ELR (cell line): ENCODE results near the gene HUS1B.
"Not testable (repeated sequence)": the region's sequence is repeated elsewhere in the genome, so short reads cannot be mapped to it uniquely, and the experiment has no call there.

Source experiments
- DNase-seq: peaks from one replicate; pipeline ENCODE4 v3.0.0-alpha.2; 2015; ENCODE audit warnings: low read depth

The HUS1B gene

DNA sequence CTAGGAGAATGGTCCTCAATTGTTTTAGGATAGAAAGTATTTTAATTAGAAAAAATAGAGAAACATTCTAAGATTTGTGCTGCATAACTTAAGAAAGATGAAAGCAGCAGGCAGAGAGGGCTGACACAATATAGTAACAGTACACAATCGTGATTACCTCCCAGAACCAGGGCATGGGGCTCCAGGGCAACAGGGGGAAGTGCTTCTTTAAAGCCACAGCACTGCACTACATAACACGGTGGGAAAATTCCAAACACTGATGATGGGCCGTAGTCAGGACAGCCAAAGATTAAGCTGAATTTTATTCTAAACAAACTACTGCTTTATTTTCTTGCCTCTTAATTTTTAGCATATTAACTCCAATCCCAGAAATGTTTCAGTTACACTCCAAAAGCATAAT, 21.6 kb upstream of the HUS1B start:
- no peak for DNase-seq

DNA sequence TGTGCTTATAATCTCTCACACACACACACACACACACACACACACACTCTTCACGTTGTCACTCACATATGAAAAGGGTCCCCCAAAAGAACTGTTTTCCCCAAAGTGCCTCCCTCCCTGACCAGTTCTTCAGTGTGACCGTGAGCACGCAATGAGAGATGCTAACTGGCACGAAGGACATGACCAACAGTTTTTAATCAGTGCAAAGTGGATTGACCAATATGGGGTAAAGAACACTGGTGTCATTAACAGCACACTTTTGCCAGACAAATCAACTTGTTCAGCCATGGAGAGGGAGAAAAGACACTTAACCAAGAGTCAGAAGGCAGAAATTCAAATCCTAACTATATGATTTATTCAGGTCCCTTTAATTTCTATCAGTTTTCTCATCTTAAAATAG, 21.0 kb upstream of the HUS1B start:
- no peak for DNase-seq

DNA sequence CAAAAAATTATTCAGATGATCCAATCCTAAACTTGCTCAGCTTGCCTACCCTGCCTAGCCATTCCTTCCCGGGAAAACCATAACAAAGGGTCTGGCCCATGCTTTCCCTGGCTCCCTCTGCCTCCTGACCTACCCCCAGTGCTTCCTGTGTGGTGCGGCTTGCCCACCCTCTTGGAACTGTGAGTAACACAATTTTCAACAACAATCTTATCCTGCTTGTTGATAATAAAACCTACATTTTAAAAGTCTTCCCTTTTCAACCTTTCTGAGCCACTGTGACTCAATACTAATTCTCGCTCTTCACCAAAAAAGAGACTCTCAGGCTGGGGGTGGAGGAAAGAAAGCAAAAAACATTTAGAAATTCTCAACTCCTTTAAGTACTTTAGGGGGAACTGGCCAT, 18.1 kb upstream of the HUS1B start:
- DNase-seq = no peak

DNA sequence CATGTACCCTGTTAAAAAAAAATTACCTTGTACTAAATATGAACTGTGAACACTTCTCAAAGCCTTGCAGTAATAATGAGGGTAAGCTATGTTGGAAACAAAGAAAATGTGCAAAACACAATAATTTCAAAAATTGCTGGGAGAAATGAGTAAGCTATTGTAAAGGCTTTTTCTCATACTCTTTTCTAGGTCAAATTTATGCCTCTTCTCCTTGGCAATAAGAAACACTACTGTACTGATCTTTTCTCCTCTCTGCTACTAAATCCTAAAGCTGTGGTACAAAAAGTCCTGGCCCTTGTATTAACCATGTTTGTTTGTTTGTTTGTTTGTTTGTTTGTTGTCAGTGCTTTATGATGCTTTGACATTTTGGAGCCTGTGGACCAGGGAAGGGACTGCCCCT, 17.5 kb upstream of the HUS1B start:
- DNase-seq = no peak

DNA sequence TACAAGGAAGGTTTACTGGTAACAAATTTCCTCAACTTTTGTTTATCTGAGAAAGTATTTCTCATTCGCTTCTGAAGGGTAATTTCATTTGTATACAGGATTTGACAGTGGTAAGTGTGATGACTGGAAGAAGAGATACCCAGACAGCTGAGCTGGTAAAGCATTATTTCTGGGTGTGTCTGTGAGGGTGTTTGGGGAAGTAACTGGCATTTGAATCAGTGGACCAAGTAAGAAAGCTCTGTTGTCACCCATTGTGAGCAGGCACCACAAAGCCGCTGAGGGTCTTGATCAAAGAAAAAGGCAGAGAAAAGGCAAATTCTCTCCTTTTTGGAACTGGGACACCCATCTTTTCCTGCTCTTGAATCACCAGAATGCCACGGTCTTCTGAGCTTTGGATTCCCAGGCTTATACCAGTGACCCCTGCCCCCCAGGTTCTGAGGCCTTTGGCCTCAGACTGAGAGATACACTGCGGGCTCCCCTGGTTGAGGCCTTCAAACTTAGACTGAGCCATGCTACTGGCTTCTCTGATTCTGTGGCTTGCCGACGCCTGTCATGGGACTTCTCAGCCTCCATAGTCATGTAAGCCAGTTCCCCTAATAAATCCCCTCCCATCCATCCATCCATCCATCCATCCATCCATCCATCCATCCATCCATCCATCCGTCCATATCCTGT, 10.5 kb upstream of the HUS1B start:
- DNase-seq = no peak

DNA sequence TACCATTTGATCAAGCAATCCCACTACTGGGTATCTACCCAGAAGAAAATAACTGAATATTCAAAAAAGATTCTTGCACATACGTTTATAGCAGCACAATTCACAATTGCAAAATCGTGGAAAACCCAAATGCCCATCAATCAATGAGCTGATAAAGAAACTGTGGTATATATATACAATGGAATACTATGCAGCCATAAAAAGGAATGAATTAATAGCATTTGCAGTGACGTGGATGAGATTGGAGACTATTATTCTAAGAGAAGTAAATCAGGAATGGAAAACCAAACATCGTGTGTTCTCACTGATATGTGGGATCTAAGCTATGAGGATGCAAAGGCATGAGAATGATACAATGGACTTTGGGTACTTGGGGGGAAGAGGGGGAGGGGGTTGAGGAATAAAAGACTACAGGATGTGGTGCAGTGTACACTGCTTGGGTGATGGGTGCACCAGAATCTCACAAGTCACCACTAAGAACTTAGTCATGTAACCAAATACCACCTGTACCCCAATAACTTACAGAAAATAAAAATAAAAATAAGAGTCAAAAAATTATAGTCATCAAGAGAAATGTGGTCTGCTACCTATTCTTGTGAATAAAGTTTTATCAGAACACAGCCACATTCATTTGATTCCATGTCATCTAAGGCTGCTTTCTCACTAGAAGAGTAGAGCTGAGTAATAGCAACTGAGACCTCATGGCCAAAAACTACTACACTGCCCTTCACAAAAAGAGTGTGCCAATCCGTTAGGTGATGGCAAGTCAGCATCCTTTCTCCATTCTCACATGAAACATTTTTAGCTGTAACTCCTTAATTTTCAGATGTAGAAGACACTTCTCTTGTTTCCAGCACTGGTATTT, 8.7 kb upstream of the HUS1B start:
- DNase-seq = no peak

DNA sequence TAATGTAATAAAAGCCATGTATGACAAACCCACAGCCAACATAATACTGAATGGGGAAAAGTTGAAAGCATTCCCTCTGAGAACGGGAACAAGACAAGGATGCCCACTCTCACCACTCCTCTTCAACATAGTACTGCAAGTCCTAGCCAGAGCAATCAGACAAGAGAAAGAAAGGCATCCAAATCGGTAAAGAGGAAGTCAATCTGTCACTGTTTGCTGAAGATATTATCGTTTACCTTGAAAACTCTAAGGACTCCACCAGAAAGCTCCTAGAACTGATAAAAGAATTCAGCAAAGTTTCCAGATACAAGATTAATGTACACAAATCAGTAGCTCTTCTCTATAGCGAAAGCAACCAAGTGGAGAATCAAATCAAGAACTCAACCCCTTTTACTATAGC, 6.9 kb upstream of the HUS1B start:
- not testable (repeated sequence) for DNase-seq

DNA sequence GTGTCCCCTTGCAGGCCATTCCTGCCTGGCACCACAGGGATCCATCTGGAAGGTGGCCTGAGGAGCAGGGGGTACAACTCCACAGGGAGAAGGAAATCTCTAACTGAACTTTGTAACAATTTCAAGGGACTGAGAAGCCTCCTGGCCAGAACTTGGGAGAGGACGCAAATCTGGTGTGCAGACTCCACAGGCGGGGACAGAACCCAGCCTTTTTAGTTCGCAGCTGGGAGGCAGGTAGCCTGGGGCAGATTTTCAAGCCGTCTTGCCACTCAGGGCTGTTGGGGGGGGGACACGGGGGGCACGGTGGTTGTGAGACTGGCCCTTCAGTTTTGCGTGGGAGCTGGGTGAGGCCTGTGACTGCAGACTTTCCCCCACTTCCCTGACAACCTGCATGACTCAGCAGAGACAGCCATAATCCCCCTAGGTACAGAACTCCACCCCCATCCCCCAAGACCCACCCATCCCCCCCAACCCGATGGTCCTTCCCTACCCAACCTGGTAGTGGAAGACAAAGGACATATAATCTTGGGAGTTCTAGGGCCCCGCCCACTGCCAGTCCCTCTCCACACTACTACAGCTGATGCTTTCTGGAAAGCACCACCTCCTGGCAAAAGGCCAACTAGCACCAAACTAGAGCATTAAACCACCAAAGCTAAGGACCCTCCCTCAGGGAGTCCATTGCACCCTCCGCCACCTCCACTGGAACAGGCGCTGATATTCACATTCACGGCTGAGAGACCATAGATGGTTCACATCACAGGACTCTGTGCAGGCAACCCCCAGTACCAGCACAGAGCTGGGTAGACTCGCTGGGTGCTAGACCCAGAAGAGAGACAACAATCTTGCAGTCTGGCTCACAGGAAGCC, 3.0 kb upstream of the HUS1B start:
- DNase-seq = no peak

DNA sequence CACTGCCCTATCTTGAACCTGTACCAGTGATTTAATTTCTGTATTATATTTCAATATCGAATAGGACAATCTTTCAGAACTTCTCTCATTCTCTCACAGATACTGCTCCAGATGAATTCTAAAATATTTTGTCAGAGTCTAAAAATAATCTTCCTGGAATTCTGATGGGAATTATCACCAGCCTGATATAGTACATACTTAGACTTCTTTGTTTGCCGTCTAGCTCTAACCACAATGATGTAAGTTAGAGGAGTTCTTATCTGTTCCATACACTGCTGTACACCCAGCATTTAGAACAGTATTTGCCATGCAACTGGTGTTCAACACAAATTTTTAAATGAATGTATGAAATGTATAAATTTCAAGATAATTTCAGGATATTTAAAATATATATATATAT, 1.3 kb upstream of the HUS1B start:
- no peak for DNase-seq

DNA sequence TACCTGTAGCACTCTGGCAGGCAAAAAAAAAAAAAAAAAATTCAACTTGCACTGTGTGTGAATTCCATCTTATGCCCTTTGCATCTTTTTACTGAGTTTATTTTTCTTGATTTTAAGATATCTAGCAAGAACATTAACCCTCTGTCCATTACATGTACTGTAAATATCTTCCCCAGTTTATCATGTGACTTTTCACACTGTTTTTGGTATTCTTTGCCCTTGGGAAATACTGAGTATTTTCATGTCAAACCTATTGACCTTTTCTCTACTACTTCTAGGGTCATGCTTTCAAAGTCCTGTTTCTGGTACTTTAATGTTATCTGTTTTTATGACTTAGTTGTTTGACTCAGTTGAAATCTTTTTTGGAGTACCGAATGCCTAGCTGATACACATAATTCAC, 843 bp upstream of the HUS1B start:
- DNase-seq = no peak

DNA sequence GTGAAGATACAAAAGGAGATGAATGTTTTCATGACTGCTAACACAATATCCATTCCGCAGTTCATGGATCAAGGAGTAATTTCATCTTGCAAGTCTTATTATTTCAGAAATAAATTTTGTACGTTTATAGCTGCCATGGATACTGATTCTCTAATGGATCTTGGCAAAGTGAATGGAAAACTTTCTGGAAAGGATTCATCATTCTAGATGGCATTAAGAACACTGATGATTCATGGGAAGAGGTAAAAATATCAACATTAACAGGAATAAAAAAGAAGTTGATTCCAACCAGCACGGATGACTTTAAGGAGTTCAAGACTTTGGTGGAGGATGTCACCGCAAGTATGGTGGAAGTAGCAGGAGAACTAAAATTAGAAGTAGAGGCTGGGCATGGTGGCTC, 2.8 kb downstream of the HUS1B start:
- DNase-seq = no peak

DNA sequence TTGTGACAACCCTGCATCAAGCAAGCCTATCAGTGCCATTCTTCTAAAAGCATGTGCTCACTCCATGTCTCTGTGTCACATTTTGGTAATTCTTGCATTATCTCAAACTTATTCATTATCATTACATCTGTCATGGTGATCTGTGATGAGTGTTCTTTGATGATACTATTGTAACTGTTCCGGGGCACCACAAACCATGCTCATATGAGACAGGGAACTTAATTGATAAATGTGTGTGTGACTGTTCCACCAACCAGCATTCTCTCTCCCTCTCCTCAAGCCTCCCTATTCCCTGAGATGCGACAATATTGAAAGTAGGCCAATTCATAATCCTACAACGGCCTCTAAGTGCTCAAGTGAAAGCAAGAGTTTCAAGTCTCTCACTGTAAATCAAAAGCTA, 4.0 kb downstream of the HUS1B start:
- no peak for DNase-seq

DNA sequence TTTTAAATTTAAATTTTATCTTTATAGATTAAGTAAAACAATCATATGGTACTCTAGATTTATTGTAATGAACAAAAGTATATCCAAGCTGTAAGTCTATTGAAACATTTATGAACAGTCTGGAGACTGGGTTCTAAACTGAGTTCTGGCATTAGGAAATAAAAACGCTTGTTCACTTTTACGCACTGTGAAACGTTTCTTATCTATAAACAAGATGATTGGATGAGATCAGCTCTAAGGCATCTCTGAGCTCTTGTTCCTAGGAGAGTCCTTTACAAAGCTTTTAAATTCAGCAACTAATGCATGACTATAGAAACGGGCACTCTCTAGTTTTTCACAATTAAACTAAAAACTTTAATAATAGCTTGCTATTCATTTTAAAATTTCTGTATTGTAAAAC, 6.8 kb downstream of the HUS1B start:
- DNase-seq = no peak

DNA sequence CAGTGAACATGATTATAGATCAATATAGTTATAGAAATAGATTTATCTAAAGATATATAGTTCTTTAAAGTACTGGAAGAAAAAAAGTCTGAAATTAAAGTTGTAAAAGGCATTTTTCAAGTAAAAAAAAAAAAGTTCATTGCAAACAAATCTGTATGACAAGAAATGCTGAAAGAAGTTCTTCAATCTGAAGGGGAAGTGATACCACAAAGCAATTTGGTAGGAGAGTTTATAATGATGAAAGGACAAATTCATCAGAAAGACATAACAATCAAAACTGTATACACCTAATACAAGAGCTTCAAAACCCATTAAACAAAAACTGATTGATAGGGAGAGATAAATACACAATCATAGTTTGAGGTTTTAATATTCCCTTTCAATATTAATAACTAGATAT, 14.1 kb downstream of the HUS1B start:
- no peak for DNase-seq

DNA sequence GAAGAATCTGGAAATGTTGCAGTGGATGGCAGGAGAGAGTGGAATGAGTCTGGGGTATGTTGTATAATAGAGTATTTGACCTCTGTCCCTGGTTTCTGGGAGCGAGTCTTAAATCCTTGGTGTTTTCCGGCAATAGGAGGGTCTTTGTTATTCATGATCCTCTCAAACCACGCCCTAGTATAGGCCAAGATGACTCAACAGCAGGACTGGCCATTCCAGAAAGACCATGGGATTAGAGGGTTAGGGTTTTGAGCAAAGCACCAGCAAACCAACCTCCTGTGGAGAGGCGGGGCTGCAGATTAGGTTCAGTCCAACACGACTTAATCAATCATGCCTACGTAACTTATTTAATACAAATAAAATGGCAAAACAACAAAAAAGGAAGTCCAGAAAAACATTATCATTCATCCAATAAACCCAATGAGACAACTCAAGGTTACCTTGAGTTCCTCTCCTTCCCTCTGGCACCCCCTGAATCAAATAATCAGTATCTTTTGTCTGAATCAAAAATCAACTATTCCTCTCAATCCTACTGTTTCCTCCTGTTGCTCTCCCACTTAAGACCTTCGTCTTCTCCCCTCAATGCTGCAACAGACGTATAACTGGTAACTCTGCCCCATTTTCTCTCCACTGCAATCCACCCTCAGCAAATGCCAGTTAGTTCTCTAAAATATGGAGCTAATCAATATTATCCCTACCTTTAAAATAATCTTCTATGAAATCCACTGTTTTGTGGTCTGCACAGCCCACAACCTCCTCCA, 15.5 kb downstream of the HUS1B start:
- DNase-seq = no peak

DNA sequence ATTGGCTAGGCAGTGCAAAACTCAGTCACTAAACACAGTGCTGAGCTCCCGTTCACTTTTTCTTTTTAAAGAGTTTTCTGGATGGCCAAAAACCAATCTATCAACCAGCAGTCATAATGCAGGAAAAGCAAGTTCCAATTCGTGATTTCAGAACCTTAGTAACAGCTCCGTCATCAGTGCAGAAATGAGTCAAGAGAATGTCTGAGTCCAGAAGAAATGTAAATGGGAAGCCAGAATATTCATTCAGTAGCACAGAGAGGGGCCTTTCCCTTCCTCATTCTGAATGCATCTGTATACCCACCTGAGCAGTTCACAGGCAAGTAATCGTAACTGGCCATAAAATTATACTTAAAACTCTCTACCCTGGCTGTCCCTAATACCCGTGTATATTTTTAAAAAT, 20.4 kb downstream of the HUS1B start:
- DNase-seq = no peak

DNA sequence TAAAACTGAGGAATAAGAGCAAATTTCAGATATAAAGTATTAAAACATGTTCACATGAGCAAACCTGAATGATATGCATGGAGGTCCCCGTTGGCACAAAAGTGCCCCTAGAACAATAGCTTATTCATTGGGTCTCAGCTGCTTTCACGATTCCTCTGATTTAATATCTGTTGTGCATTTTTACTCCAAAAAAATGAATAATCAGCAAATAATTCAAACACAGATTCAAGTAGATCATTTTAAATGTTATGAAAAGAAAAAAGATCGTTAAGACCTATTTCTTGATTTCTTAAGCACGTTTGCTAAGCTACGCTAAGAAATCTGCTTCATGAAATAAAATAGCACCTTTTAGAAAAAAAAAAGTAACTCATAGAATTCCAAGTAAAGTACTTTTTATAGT, 21.7 kb downstream of the HUS1B start:
- DNase-seq = no peak

DNA sequence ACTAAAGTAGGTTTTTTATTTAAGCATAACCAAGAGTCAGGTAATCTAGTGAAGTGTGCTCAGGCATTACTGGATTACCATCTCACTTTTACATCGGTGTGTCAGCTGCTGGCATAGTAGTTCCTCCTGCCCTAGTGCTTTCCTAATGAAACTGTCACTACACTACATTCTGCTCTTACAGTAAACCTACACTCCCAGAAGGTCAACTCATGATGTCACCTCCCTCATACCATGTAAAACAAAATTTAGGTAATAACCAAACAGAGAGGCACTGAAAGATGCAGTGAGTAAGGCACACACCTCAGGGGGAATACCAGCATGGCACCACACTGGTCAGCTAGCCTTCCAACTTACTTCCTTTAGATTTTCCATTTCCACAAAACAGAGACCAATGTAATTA, 23.3 kb downstream of the HUS1B start:
- DNase-seq = no peak

DNA sequence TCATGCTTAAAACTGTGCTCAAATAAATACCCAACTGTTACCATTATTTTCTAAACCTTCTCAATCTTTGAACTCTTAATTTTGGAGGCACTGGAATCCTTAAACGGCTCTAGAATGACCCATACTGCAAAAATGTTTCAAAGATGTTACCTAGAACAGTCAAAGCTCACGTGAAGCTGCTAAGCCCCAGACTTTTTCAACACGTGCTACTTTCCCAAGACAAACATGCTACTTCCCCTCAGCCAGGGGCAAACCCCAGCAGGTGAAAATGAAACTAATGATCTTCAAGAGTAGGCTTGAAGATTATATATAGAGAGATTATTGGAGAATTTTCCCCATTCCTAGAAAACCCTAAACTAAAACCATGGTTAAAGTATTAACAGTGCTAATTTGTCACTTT, 28.1 kb downstream of the HUS1B start:
- DNase-seq = no peak

DNA sequence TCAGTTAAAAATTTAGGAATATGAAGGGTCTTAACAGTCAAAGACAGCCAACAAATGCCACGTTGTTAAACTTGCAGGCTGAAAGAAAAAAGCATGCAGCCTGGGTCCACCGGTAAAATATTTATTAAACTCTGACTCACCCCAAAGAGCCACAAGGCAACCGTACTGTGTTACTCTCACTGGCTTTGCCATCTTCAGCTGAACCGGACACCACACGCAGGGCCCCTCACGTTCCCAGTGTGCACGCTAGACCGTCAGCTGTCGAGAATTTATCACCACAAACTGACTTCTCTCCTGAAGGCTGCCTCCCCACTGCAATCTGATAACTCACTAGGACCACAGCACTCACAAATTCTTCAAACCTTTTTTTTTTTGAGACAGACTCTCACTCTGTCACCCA, 30.7 kb downstream of the HUS1B start:
- DNase-seq = peak; percentile 12

DNA sequence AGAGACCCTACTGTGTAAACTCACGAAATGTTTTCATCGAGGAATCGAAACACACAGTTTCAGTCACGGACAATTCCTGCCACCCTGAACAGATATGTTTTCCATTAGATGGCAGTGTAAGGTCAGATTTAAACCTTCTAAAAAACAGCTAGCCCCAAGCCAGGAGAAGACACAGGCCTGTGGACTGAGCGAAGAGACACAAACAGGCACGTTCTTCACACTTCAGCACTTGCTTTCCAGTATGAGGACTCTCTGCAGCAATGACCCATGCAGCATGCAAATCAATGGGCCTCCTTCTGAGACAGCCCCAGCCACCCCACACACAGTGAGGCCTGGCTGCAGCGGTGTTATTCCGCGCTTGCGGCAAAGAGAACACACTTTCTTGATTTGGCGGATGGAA, 31.9 kb downstream of the HUS1B start:
- peak; percentile 32 for DNase-seq

DNA sequence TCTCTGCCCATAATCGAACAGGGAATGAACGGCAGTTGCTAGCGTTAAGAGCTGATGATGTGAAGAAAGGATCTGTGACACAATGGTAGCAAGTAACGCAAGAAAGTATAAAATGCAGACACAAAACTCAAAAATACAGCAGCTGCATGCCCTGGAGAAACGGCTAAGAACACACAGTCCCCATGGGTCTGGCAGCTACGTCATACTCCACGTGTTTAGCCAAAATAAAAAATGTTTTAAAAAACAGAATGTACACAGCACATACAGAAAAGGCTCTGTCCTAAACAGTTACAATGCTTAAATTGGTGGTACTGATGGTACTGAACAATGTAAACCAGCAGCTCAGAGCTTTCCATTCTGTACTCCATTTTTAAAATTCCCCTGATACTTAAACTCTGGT, 34.4 kb downstream of the HUS1B start:
- no peak for DNase-seq
